Gastrocnemius medialis (tissue), 4 donors: ENCODE measurements around the gene SHISA6. TPM values are rescaled to one million over a fixed set of nuclear protein-coding genes. Genes with fewer than 3 reads are reported as not detected.

Source experiments
- ATAC-seq, 2 donors: fragments of 150-250 bp; one replicate each; pipeline ENCODE4 v1.9.1; 2016
- DNase-seq, 2 donors: peaks; one replicate each; pipeline ENCODE4 v3.0.0-alpha.2; 2019
- H3K27ac ChIP-seq, 4 donors: fragments of 200-600 bp; sonication (generic); 1 replicate in 1 of 4; 2 replicates in 3 of 4; pipeline ENCODE4 v1.5.1; 2016 to 2018; ENCODE audit warnings: mild to moderate bottlenecking in 2 of 4, moderate library complexity in 1 of 4
- H3K27me3 ChIP-seq, 3 donors: fragments of 200-600 bp; sonication (generic) in 2 of 3; 1 replicate in 1 of 3; 2 replicates in 2 of 3; pipeline versions ENCODE4 v1.5.1 to v1.6.0; 2016 to 2019; ENCODE audit warnings: mild to moderate bottlenecking in 1 of 3, moderate library complexity in 1 of 3
- H3K36me3 ChIP-seq, 2 donors: fragments of 200-600 bp; sonication (generic) in 1 of 2; one replicate each; pipeline ENCODE4 v1.5.1; 2017 to 2018
- H3K4me1 ChIP-seq, 2 donors: fragments of 200-600 bp; sonication (generic) in 1 of 2; one replicate each; pipeline ENCODE4 v1.5.1; 2016 to 2017; ENCODE audit warnings: mild to moderate bottlenecking in 2 of 2
- H3K4me3 ChIP-seq, 4 donors: fragments of 200-600 bp; sonication (generic) in 3 of 4; 1 replicate in 1 of 4; 2 replicates in 3 of 4; pipeline ENCODE4 v1.5.1; 2016 to 2019; ENCODE audit warnings: mild to moderate bottlenecking in 2 of 4
- H3K9me3 ChIP-seq, 3 donors: fragments of 200-600 bp; sonication (generic) in 2 of 3; 1 replicate in 1 of 3; 2 replicates in 2 of 3; pipeline ENCODE4 v1.5.1; 2016 to 2019
- CTCF ChIP-seq, 5 experiments: fragments of 450-650 bp in 3 of 5; fragments of 200-600 bp in 2 of 5; sonication (generic) in 2 of 5; IDR thresholded peaks in 4 of 5; conservative IDR thresholded peaks in 1 of 5; 1 replicate in 4 of 5; 2 replicates in 1 of 5; pipeline ENCODE4 v1.5.1; 2016 to 2019; ENCODE audit warnings: antibody characterized with exemption in 5 of 5, mild to moderate bottlenecking in 3 of 5, moderate library complexity in 3 of 5
- POLR2A ChIP-seq, 2 donors: fragments of 450-650 bp; IDR thresholded peaks; one replicate each; pipeline ENCODE4 v1.6.1; 2017; ENCODE audit warnings: antibody characterized with exemption in 2 of 2, mild to moderate bottlenecking in 2 of 2, moderate library complexity in 2 of 2
- in situ Hi-C, 4 donors: fragments of 200-750 bp; cut with MboI; loops; one replicate each; pipeline versions ENCODE4 v1.15.0 to v1.8.0; 2017; ENCODE audit warnings: low sequenced_read_pairs in 4 of 4
- intact Hi-C: fragments of 100-400 bp; cut with DNase I; formaldehyde crosslinking; loops from one replicate; pipeline ENCODE4 v1.15.1; 2023; ENCODE audit warnings: low total_unique reads
- total RNA-seq, 4 donors: library from RNA; depleted of rRNA; stranded (reverse); fragments of >200 nt; gene quantifications; one replicate each; pipeline versions ENCODE4 v1.1.0 to v1.2.3, GENCODE V29; 2016

The SHISA6 gene
- total RNA-seq, 4 donors from 2014 or later, result 0.19 to 0.46 (median 0.31) TPM

- in situ Hi-C loops (no loop called here), intact Hi-C loops (no loop called here)
- Histone ChIP-seq H3K9me3 (no peaks in the 10 kb centered on the region), H3K4me1 (no peaks in the 10 kb centered on the region), H3K4me3 (no peak overlapping the region), H3K27ac (no peak overlapping the region), H3K27me3 (no peaks in the 10 kb centered on the region), H3K36me3 (no peaks in the 10 kb centered on the region)
- no peak for TF ChIP-seq POLR2A (IDR thresholded peaks at IDR 0.05)
- no peak for TF ChIP-seq CTCF (IDR thresholded peaks at IDR 0.05 in 4 of 5, conservative IDR thresholded peaks at IDR 0.05 in 1 of 5)
- DNase-seq, result no peak
- no peak for ATAC-seq
Measured at GRCh38 chr17:11353601-11354000, 112.6 kb downstream of the SHISA6 start.

GRCh38 chr17:11356371-11356770, 115.4 kb downstream of the SHISA6 start:
- no peak for ATAC-seq

GRCh38 chr17:11363565-11364117, 122.6 kb downstream of the SHISA6 start:
- intact Hi-C loops, result no loop called here
- H3K4me3 ChIP-seq, result no peak overlapping the region
- DNase-seq (no peak), ATAC-seq (no peak)
- H3K27me3 ChIP-seq, result no peaks in the 10 kb centered on the region
- H3K9me3 ChIP-seq, result no peaks in the 10 kb centered on the region
- no peaks in the 10 kb centered on the region for H3K4me1 ChIP-seq
- TF ChIP-seq POLR2A (IDR thresholded peaks at IDR 0.05) (no peak), CTCF (IDR thresholded peaks at IDR 0.05 in 4 of 5, conservative IDR thresholded peaks at IDR 0.05 in 1 of 5) (no peak)
- no peaks in the 10 kb centered on the region for H3K36me3 ChIP-seq
- in situ Hi-C loops, result no loop called here
- H3K27ac ChIP-seq, result no peak overlapping the region

More at GRCh38 chr17:11356371-11356770, 115.4 kb downstream of the SHISA6 start:
- H3K4me3 ChIP-seq, result no peak overlapping the region
- TF ChIP-seq CTCF (IDR thresholded peaks at IDR 0.05 in 4 of 5, conservative IDR thresholded peaks at IDR 0.05 in 1 of 5) (no peak), POLR2A (IDR thresholded peaks at IDR 0.05) (no peak)
- in situ Hi-C loops (no loop called here), intact Hi-C loops (no loop called here)
- H3K4me1 ChIP-seq, result no peaks in the 10 kb centered on the region
- no peaks in the 10 kb centered on the region for H3K27me3 ChIP-seq
- H3K27ac ChIP-seq, result no peak overlapping the region
- no peaks in the 10 kb centered on the region for H3K9me3 ChIP-seq
- no peaks in the 10 kb centered on the region for H3K36me3 ChIP-seq
- DNase-seq, result no peak

GRCh38 chr17:11366272-11366850, 125.3 kb downstream of the SHISA6 start:
- Histone ChIP-seq H3K36me3 (no peaks in the 10 kb centered on the region), H3K4me3 (no peak overlapping the region), H3K4me1 (no peaks in the 10 kb centered on the region), H3K9me3 (no peaks in the 10 kb centered on the region), H3K27ac (no peak overlapping the region), H3K27me3 (no peaks in the 10 kb centered on the region)
- in situ Hi-C loops (no loop called here), intact Hi-C loops (no loop called here)
- ATAC-seq (no peak), DNase-seq (no peak)
- TF ChIP-seq CTCF (IDR thresholded peaks at IDR 0.05 in 4 of 5, conservative IDR thresholded peaks at IDR 0.05 in 1 of 5), result no peak
- TF ChIP-seq POLR2A (IDR thresholded peaks at IDR 0.05), result no peak

GRCh38 chr17:11369575-11369974, 128.6 kb downstream of the SHISA6 start:
- TF ChIP-seq POLR2A (IDR thresholded peaks at IDR 0.05) (no peak), CTCF (IDR thresholded peaks at IDR 0.05 in 4 of 5, conservative IDR thresholded peaks at IDR 0.05 in 1 of 5) (no peak)
- Histone ChIP-seq H3K4me3 (no peak overlapping the region), H3K9me3 (no peaks in the 10 kb centered on the region), H3K27me3 (no peaks in the 10 kb centered on the region), H3K4me1 (no peaks in the 10 kb centered on the region), H3K36me3 (no peaks in the 10 kb centered on the region), H3K27ac (no peak overlapping the region)
- ATAC-seq (no peak), DNase-seq (no peak)
- intact Hi-C loops, result no loop called here
- in situ Hi-C loops, result no loop called here
